ENCODE results near the gene R3HDM2.
A peak's percentile ranks its signal among the peaks of the same experiment; 100 is the strongest.
"Not testable (repeated sequence)": the region's sequence is repeated elsewhere in the genome, so short reads cannot be mapped to it uniquely, and the experiment has no call there.

R3HDM2 gene

DNA sequence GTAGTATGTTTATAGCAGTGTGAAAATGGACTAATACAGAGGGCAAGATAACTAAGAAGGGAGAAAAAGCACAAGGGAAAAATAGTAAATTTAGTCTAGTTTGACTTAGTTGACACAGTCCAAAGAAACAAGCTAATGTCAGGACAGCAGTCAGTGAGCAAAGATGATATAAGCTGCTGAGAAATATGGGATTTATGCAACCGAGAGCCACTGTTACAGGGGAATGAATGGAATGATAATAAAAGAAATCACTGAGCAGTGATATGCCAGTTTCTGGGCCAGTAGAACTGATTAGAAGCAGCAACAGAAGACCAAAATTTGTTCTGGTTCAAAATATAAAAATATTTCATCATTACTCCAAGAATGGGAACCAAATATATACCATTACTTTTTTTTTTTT is 60.1 kb downstream of the R3HDM2 start:
- no peak for DNase-seq

GRCh38 chr12:57370072-57370471 is 60.8 kb downstream of the R3HDM2 start:
- DNase-seq: no peak

GRCh38 chr12:57369202-57369601 is 61.6 kb downstream of the R3HDM2 start:
- no peak for DNase-seq

DNA sequence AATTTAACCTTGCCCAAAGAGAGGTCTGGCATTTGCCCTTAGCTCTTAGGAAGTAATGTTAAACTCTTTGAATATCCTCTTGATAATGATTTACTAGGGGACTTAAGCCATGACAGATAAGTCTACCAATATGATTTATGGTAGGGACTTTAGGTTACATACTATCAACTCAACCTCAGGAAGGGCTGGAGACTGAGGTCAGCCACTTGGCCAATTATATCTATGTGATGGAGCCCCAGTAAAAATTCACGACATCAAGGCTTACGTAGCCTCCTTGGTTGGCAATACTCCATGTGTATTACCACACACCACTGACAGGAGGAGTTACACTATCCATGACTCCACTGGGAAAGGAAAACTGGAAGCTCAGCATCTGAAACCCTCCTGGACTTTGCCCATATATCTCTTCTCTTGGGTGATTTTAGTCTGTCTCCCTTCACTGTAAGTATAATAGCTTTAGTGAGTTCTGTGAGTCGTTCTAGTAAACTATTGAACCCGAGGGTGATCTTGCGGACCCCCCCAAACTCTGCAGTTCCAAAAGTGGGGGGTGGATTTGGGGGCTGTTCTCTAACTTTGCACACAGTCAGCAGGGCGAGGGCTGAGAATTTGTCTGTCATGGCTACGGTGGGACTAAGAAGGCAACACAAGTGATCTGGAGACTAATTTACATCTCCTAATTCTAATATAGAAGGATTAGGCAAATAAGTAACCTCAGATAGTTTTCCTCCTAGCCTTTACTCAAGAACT is 62.3 kb downstream of the R3HDM2 start:
- DNase-seq: no peak

GRCh38 chr12:57367121-57367520 is 63.7 kb downstream of the R3HDM2 start:
- DNase-seq: no peak

DNA sequence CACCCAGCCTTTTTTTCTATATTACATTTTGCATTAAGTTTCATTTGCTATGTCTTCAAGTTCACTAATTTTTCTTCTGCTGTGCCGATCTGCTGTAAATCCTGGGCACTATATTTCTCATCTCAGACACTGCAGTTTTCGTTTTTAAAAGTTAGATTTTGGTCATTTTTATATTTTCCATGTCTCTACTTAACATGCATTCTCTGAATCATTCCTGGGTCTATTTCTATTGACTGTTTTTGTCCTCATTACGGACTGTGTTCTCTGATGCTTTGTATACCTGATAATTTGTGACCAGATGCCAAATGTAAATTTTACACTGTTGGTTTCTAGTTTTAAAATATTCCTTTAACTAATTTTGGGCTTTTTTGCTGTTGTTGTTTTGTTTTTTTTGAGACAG is 64.5 kb downstream of the R3HDM2 start:
- DNase-seq: no peak

DNA sequence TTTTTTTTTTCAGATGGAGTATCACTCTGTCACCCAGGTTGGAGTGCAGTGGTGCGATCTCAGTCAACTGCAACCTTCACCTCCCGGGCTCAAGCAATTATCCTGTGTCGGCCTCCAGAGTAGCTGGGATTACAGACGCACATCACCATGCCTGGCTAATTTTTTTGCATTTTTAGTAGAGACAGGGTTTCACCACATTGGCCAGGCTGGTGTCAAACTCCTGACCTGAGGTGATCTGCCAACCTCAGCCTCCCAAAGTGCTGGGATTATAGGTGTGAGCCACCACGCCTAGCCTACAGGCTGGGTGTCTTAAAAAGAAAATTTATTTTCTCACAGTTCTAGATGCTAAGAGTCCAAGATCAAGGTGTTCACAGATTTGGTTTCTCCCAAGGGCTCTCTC is 66.7 kb downstream of the R3HDM2 start:
- not testable (repeated sequence) for DNase-seq

GRCh38 chr12:57360468-57360867 is 70.4 kb downstream of the R3HDM2 start:
- no peak for DNase-seq

DNA sequence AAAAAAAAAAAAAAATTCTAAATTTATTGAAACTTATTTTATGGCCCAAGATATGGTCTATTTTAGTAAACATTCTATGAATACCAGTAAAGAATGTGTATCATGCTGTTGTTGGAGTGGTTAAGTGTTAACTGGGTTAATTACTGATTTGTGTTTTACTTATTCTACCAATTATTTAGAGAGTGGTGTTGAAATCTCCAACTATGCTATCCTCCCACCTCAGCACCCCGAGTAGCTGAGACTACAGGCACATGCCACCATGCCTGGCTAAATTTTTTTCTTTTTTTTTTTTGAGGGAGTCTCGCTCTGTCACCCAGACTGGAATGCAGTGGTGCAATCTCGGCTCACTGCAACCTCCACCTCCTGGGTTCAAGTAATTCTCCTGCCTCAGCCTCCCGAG is 72.2 kb downstream of the R3HDM2 start:
- no peak for DNase-seq

DNA sequence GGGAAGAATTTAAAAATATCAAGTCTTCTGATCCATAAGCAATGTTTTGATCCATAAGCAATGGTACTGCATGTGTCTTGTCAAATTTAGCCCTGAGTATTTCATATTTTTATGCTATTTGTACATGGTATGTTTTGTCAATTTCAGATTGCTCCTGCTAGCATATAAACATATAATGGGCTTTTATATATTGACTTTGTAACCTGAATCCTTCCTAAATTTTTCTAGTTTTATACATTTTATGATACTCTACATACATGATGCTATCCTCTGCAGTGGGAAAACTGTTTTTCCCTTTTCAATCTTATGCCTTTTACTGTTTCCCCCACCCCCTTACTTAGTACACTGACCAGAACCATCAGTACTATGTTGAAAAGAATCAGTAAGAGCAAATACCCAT is 75.1 kb downstream of the R3HDM2 start:
- DNase-seq: no peak

GRCh38 chr12:57352166-57352565 is 78.7 kb downstream of the R3HDM2 start:
- no peak for DNase-seq

GRCh38 chr12:57347284-57347683 is 83.6 kb downstream of the R3HDM2 start:
- no peak for DNase-seq

GRCh38 chr12:57343703-57344378 is 87.0 kb downstream of the R3HDM2 start:
- peak in 1 of 5 experiments; percentile 3 for DNase-seq

GRCh38 chr12:57342207-57342691 is 88.6 kb downstream of the R3HDM2 start:
- DNase-seq: peak in 1 of 5 experiments; percentile 25

GRCh38 chr12:57341275-57341990 is 89.4 kb downstream of the R3HDM2 start:
- DNase-seq: no peak

DNA sequence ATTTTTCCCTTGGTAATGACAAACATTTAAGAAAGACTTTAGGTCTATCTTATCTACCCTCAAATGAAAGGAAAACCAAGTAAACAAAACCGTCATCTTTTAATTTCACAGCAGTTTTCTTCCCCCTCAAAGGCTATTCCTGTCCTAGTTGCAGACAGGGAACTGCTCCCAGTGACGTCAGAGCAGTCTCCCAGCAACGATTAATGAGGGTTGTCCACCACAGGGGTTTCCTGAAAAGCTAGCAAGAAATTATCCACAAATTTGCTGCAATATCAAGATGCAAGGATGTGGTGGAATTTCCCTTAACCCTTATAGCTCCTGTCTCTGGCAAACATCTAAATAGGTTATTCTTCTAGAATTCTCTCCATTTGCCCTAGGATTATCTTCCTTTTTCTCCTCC is 90.7 kb downstream of the R3HDM2 start:
- DNase-seq: no peak

DNA sequence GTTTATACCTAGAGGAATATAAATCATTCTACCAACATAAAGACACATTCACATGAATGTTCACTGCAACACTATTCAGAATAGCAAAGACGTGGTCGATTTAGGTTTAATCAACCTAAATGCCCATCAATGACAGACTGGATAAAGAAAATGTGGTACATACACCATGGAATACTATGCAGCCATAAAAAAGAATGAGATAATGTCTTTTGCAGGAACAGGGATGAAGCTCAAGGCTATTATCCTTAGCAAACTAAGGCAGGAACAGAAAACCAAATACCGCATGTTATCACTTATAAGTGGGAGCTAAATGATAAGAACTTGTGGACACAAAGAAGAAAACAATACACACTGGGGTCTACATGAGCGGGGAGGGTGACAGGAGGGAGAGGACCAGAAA is 94.5 kb downstream of the R3HDM2 start:
- not testable (repeated sequence) for DNase-seq

DNA sequence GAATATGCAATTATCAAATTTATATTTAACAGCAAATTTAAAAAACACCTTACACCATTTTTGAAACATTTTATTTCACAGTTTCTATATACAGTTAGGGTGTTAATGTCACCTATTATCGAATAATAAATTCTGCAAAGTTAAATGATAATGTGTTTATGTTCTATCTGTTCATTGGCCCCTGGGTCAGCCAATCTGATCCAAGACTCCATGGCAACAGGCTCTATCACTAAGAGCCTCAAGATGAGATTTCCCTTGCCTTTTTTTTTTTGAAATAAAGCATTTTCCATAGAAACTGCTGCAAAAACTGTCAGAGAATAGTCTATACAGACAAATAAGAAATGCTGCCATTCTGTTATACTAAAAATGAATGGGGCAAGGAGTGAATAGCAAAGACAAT is 96.6 kb downstream of the R3HDM2 start:
- no peak for DNase-seq

- no peak for DNase-seq
Measured at GRCh38 chr12:57332646-57333312, 98.1 kb downstream of the R3HDM2 start.

GRCh38 chr12:57330992-57331391 is 99.9 kb downstream of the R3HDM2 start:
- DNase-seq: no peak

DNA sequence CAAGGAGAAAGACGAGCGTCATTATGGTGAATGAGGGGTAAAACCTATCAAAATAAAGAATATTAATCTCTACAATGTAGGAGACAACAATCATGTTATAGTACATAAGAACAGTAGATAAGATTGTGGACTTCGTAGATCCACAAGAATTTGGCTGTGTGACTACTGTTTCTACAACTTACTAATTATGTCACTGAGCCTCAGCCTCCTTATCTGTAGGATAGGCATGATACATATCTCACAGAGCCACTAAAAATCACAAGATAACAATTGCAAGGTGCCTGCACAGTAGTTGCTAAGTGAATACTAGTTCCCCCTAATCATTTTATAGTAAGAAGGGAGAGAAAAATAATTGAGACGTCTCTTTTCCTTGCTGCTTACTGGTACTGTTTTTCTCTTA is 101.6 kb downstream of the R3HDM2 start:
- DNase-seq: no peak

GRCh38 chr12:57325395-57325794 is 105.4 kb downstream of the R3HDM2 start:
- no peak for DNase-seq

DNA sequence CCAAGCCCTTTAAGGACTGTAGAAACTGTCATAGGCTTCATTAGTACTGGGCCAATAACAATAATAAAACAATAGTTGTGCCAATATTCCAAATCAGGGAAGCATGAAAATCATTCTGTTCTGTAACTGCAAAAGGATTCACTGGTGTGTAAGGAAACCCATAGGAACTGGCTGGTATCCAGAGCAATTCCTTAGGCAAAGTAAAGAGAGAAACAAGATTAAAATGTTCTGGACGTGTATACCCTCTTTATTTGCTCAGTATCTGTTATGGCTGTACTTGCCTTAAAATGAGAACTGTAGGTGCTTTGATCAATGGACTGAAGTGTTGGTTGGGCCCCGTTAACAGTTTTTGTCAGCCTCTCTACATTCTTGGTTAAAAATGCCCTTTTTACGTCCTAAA is 107.4 kb downstream of the R3HDM2 start:
- no peak for DNase-seq
